Skin epidermis (tissue), 12 donors: Measurements from ENCODE around the gene RDH5.
A peak's percentile ranks its signal among the peaks of the same experiment; 100 is the strongest.

Source experiments
- H3K27ac ChIP-seq, 21 experiments: fragments of 200-600 bp; sonication (generic) in 11 of 21; one replicate each; pipeline ENCODE4 v1.5.0; 2020; ENCODE audit warnings: mild to moderate bottlenecking in 3 of 21, inconsistent platforms in 2 of 21, moderate library complexity in 2 of 21
- H3K4me3 ChIP-seq, 7 experiments: fragments of 200-600 bp; sonication (generic) in 2 of 7; one replicate each; pipeline ENCODE4 v1.5.0; 2020; ENCODE audit warnings: inconsistent platforms in 2 of 7, mild to moderate bottlenecking in 2 of 7, moderate library complexity in 1 of 7

The RDH5 gene

GRCh38 chr12:55694651-55695050 is 25.5 kb upstream of the RDH5 start:
- Histone ChIP-seq H3K27ac (no peak overlapping the region), H3K4me3 (no peak overlapping the region)

- Histone ChIP-seq H3K4me3 (no peak overlapping the region), H3K27ac (no peak overlapping the region)
Observed at GRCh38 chr12:55695349-55695748, 24.8 kb upstream of the RDH5 start.

GRCh38 chr12:55696141-55696540 is 24.1 kb upstream of the RDH5 start:
- Histone ChIP-seq H3K27ac (no peak overlapping the region), H3K4me3 (no peak overlapping the region)

GRCh38 chr12:55696796-55697462 is 23.3 kb upstream of the RDH5 start:
- no peak overlapping the region for H3K4me3 ChIP-seq
- no peak overlapping the region for H3K27ac ChIP-seq

GRCh38 chr12:55697686-55698085 is 22.5 kb upstream of the RDH5 start:
- Histone ChIP-seq H3K27ac (no peak overlapping the region), H3K4me3 (no peak overlapping the region)

GRCh38 chr12:55698241-55698955 is 21.8 kb upstream of the RDH5 start:
- Histone ChIP-seq H3K27ac (no peak overlapping the region), H3K4me3 (no peak overlapping the region)

GRCh38 chr12:55698965-55699364 is 21.2 kb upstream of the RDH5 start:
- no peak overlapping the region for H3K4me3 ChIP-seq
- H3K27ac ChIP-seq = no peak overlapping the region

GRCh38 chr12:55699471-55700055 is 20.6 kb upstream of the RDH5 start:
- Histone ChIP-seq H3K27ac (no peak overlapping the region), H3K4me3 (no peak overlapping the region)

GRCh38 chr12:55700255-55701018 is 19.8 kb upstream of the RDH5 start:
- Histone ChIP-seq H3K4me3 (no peak overlapping the region), H3K27ac (no peak overlapping the region)

- no peak overlapping the region for H3K27ac ChIP-seq
- no peak overlapping the region for H3K4me3 ChIP-seq
Observed at GRCh38 chr12:55702861-55703260, 17.3 kb upstream of the RDH5 start.

GRCh38 chr12:55703288-55703687 is 16.9 kb upstream of the RDH5 start:
- H3K4me3 ChIP-seq = no peak overlapping the region
- H3K27ac ChIP-seq = peak overlapping the region in 1 of 21 experiments; percentile 63

GRCh38 chr12:55703901-55704761 is 16.1 kb upstream of the RDH5 start:
- peak overlapping the region in 1 of 21 experiments; percentile 63 for H3K27ac ChIP-seq
- no peak overlapping the region for H3K4me3 ChIP-seq

- Histone ChIP-seq H3K4me3 (peak overlapping the region in 1 of 7 experiments; percentile 23), H3K27ac (no peak overlapping the region)
Observed at GRCh38 chr12:55704824-55705718, 15.1 kb upstream of the RDH5 start.

- H3K27ac ChIP-seq = peak overlapping the region in 2 of 21 experiments; percentile 3 to 31
- peak overlapping the region in 2 of 7 experiments; percentile 23 to 37 for H3K4me3 ChIP-seq
Observed at GRCh38 chr12:55705782-55706402, 14.3 kb upstream of the RDH5 start.

GRCh38 chr12:55706568-55707218 is 13.5 kb upstream of the RDH5 start:
- H3K4me3 ChIP-seq = peak overlapping the region; percentile 23 to 55 (median 37)
- peak overlapping the region in 4 of 21 experiments; percentile 3 to 47 (median 24) for H3K27ac ChIP-seq

GRCh38 chr12:55707219-55707671 is 12.9 kb upstream of the RDH5 start:
- Histone ChIP-seq H3K4me3 (peak overlapping the region; percentile 23 to 55 (median 37)), H3K27ac (peak overlapping the region in 7 of 21 experiments; percentile 5 to 60 (median 46))
